HFFc6 (cell line): ENCODE data around the gene HOXA13. TPM values are rescaled to one million over a fixed set of nuclear protein-coding genes. Genes with fewer than 3 reads are reported as not detected.

ENCODE experiments used
- DNase-seq: peaks from one replicate; pipeline ENCODE4 v3.0.0-alpha.2; 2018
- H3K27ac Mint-ChIP-seq: 2 replicates; pipeline ENCODE4 v1.8.0; 2020; ENCODE audit warnings: mild to moderate bottlenecking, mixed read lengths
- H3K27me3 Mint-ChIP-seq: 2 replicates; pipeline ENCODE4 v1.8.0; 2021; ENCODE audit warnings: mild to moderate bottlenecking, moderate library complexity, mixed read lengths; ENCODE audit not compliant: insufficient read depth
- H3K36me3 Mint-ChIP-seq: 2 replicates; pipeline ENCODE4 v1.8.0; 2021; ENCODE audit warnings: low read depth, mixed read lengths
- H3K4me1 Mint-ChIP-seq: 2 replicates; pipeline ENCODE4 v1.8.0; 2020; ENCODE audit warnings: low read depth, mixed read lengths
- H3K4me3 Mint-ChIP-seq: 2 replicates; pipeline ENCODE4 v1.8.0; 2020; ENCODE audit warnings: mild to moderate bottlenecking, moderate library complexity, mixed read lengths
- H3K9me3 Mint-ChIP-seq: 2 replicates; pipeline ENCODE4 v1.8.0; 2020; ENCODE audit warnings: mild to moderate bottlenecking, mixed read lengths
- total RNA-seq, 6 experiments: library from RNA; stranded (reverse); fragmentation: NEBNext Ultra II Directional; extraction: Animal tissue kit (Norgen Biotek cat#: 25700); gene quantifications; 2 replicates in 1 of 6; 3 replicates in 5 of 6; pipeline ENCODE4 v1.2.3, GENCODE V29; 2021
- TF ChIP-seq, protein P1 (sequence below): fragments of 200-600 bp; sonication (generic); IDR thresholded peaks from 2 replicates; pipeline ENCODE4 v1.5.0; 2021; ENCODE audit warnings: antibody characterized with exemption, mild to moderate bottlenecking

The HOXA13 gene
- total RNA-seq, 6 experiments from 2014 or later, result 11.1 to 16.0 (median 13.1) TPM

- Mint-ChIP-seq H3K27ac (peak within 1 kb of the TSS; percentile 91), H3K36me3 (peaks cover 5% of the 10 kb centered on the region), H3K27me3 (peaks cover 11% of the 10 kb centered on the region), H3K4me3 (peak within 1 kb of the TSS; percentile 91), H3K4me1 (peaks cover 66% of the 10 kb centered on the region), H3K9me3 (no peaks in the 10 kb centered on the region)
- TF ChIP-seq, protein P1, sequence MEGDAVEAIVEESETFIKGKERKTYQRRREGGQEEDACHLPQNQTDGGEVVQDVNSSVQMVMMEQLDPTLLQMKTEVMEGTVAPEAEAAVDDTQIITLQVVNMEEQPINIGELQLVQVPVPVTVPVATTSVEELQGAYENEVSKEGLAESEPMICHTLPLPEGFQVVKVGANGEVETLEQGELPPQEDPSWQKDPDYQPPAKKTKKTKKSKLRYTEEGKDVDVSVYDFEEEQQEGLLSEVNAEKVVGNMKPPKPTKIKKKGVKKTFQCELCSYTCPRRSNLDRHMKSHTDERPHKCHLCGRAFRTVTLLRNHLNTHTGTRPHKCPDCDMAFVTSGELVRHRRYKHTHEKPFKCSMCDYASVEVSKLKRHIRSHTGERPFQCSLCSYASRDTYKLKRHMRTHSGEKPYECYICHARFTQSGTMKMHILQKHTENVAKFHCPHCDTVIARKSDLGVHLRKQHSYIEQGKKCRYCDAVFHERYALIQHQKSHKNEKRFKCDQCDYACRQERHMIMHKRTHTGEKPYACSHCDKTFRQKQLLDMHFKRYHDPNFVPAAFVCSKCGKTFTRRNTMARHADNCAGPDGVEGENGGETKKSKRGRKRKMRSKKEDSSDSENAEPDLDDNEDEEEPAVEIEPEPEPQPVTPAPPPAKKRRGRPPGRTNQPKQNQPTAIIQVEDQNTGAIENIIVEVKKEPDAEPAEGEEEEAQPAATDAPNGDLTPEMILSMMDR, result no peak
- DNase-seq, result peak; percentile 86
Measured at GRCh38 chr7:27151931-27152815, 47.7 kb downstream of the HOXA13 start, which contains the start of gene HOXA3. HOXA3 (minus strand) TSS chr7:27152583; CDS start chr7:27110640, 41,943 bp downstream.

DNA sequence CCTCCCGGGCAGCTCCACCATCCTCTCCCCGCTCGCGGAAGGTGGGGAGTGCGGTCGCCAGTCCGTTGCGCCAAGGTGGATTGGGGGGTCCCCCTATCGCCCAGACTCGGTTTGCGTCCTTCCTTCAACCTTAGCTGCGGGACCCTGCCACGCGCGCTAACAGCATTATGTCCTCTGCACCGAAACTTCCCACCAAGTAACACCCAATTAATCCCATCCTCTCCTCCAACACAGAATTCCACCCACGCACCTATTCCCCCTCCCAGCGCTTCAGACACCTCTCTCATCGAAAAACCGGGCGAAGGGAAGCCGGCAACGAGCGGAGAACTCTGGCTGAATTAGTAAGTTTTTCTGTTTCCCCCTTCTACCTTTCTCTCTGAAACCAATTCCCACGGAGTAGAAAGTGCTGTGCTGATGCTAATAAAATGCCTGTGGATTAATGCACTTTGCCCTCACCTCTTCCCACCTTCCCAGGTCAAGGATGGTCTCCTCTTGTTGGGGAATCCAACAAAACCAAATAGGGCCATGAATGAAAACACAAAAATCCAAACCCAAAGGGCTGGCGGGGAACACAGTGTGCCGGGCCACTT lies 48.5 kb downstream of the HOXA13 start:
- TF ChIP-seq, protein P1, result no peak
- no peak for DNase-seq
- peak overlapping the region; percentile 91 for H3K27ac Mint-ChIP-seq
- peaks cover 66% of the 10 kb centered on the region for H3K4me1 Mint-ChIP-seq
- no peaks in the 10 kb centered on the region for H3K9me3 Mint-ChIP-seq
- H3K4me3 Mint-ChIP-seq, result peak overlapping the region; percentile 91
- peaks cover 5% of the 10 kb centered on the region for H3K36me3 Mint-ChIP-seq
- H3K27me3 Mint-ChIP-seq, result peaks cover 10% of the 10 kb centered on the region

GRCh38 chr7:27150568-27151340 lies 49.1 kb downstream of the HOXA13 start:
- Mint-ChIP-seq H3K4me3 (peak overlapping the region; percentile 91), H3K27me3 (peaks cover 6% of the 10 kb centered on the region), H3K36me3 (peaks cover 5% of the 10 kb centered on the region), H3K9me3 (no peaks in the 10 kb centered on the region), H3K27ac (peak overlapping the region; percentile 91), H3K4me1 (peaks cover 65% of the 10 kb centered on the region)
- DNase-seq, result peak; percentile 71
- TF ChIP-seq, protein P1, result peak; percentile 91

DNA sequence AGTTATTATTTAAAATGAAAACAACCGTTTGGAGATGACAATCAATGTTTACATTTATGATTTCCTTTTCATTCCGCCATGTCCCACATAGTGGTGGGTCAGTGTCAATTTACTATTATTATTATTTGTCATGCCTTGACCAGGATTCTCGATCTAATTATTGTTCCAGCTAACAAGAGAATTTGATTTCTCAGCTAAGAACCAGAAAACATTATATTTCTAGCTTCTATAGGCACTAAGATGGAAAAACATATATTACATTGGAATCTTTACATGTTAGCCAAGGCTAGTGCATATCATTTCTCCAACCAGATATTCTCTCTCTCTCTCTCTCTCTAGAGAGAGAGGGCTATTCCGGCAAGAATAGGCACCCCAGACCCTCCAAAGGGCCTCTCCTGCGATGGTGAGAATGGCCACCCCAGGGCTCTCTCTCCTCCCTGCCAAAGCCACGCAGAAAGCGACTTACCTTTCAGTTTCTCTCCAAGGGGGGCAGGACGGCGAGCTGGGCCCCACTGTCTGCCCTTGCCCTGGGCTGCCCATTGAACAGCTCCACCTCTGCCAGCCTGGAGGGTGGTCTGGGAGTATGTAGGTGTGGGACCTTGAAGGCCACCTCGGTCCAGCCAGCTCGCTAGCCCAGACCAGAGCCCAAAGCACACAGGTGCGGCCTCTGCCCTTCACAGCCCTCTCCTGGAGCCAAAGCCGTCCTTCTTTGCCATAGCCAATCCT lies 49.9 kb downstream of the HOXA13 start:
- Mint-ChIP-seq H3K36me3 (peaks cover 8% of the 10 kb centered on the region), H3K9me3 (no peaks in the 10 kb centered on the region), H3K27me3 (peaks cover 3% of the 10 kb centered on the region), H3K27ac (peak overlapping the region; percentile 50; the same call in 1 of the 2 replicates), H3K4me1 (peaks cover 57% of the 10 kb centered on the region), H3K4me3 (peak overlapping the region; percentile 91)
- TF ChIP-seq, protein P1, result no peak
- no peak for DNase-seq
